Hematopoietic multipotent progenitor cell treated with erythropoietin and hydrocortisone succinate and interleukin-3 and kit ligand, for 4 days (in vitro differentiated cells): Measurements from ENCODE around the gene FLNA.
"Not testable (repeated sequence)": the region's sequence is repeated elsewhere in the genome, so short reads cannot be mapped to it uniquely, and the experiment has no call there.

Experiments
- DNase-seq: peaks from one replicate; pipeline ENCODE4 v3.0.0-alpha.2; 2015

FLNA gene

DNA sequence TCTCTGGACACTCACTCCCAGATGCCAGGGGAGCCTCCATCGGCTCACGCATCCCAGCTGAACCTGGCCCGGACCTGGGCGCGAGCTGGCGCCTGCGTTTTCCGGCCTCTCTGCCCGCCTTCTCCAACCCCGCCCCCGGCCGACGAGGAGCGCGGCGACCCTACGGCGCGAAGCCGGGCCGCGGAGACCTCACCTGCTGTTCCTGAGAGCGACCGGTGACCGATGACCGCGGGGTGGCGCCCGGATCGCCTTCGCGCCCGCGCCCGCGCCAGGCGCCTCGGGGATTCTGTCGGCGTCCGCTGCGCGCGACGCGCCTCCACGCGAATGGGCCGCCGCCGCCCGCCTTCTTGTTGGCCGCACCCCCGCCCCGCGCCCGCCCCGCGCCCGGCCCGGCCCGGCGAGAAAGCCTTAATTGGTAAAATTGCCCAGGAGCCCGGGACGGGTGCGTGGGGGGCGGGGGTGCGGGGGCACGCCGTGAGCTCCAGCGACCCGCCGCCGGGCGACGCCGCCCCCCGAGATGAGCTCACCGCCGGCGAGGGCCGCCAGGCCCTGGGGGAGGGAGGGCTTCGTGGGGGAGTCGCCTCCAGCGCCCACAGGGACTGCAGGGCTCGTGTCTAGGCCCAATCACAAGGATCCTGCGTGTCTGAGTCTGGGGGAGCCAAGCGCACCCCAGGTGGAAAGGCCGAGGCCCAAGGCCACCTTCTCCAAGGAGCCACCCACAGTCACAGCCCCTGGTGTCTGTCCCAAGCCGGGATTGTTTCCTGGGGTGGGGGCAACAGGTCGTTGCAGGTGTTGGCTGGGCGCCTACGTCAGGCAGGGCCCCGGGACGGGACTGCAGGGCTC, at the start of gene FLNA:
FLNA (minus strand) TSS at position 322 of the 843 bp plus-strand sequence. CDS start 3,389 bp downstream, outside the sequence.
- DNase-seq = no peak

GRCh38 chrX:154420402-154420756, 45.9 kb upstream of the FLNA start:
- DNase-seq = no peak

GRCh38 chrX:154419688-154420401, 45.4 kb upstream of the FLNA start:
- no peak for DNase-seq

GRCh38 chrX:154419189-154419588, 44.8 kb upstream of the FLNA start:
- no peak for DNase-seq

DNA sequence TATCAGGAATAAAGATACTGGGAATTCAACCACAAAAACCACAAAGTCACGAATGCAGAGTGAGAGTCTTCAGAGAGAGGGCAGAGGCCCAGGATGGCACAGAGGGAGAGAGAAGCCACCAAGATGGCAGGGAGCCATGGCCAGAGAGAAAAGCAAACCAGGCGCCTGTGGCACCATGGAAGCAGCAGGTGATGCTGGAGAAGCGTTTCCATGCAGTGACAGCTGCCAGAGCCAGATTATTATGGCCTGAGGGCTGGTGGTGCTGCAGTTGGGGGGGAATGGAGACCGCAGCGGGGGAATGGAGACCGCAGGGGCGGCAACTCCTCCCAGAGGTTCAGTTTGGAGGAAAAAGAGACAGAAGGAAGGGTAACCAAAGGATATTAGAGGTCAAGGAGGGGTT, 42.7 kb upstream of the FLNA start:
- no peak for DNase-seq

DNA sequence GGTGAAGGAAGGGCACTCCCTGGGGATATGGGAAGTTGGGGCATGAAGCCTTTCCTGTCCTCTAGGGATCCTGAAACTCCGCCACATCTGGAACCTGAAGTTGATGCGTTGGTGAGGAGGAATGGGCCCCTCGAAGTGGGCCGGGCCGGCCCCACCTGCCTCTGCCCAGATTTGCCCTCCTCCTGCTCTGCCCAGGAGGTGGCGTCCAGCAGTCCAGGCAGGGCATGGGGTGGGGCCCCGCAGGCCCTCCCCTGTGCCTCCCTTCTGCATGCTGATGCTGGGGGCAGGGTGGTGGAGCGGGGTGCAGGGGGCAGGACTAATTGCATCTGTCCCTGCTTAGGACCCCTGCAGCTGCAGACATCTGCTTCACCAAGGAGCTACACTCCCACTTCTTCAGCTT, 38.7 kb upstream of the FLNA start:
- DNase-seq = no peak

GRCh38 chrX:154412468-154412867, 38.0 kb upstream of the FLNA start:
- DNase-seq = peak; percentile 72

- DNase-seq = peak; percentile 76
Observed at GRCh38 chrX:154411981-154412340, 37.5 kb upstream of the FLNA start.

- peak; percentile 91 for DNase-seq
Observed at GRCh38 chrX:154409222-154409871, 34.9 kb upstream of the FLNA start, which contains the start of gene DNASE1L1. TSS of gene DNASE1L1 (minus strand) at chrX:154409254. CDS start at chrX:154405568, 3,686 bp downstream.

GRCh38 chrX:154408659-154409221, 34.3 kb upstream of the FLNA start:
- DNase-seq = no peak

GRCh38 chrX:154404625-154405192, 30.3 kb upstream of the FLNA start:
- DNase-seq = no peak

GRCh38 chrX:154403858-154404257, 29.4 kb upstream of the FLNA start:
- no peak for DNase-seq

- no peak for DNase-seq
Observed at GRCh38 chrX:154403192-154403591, 28.8 kb upstream of the FLNA start.

DNA sequence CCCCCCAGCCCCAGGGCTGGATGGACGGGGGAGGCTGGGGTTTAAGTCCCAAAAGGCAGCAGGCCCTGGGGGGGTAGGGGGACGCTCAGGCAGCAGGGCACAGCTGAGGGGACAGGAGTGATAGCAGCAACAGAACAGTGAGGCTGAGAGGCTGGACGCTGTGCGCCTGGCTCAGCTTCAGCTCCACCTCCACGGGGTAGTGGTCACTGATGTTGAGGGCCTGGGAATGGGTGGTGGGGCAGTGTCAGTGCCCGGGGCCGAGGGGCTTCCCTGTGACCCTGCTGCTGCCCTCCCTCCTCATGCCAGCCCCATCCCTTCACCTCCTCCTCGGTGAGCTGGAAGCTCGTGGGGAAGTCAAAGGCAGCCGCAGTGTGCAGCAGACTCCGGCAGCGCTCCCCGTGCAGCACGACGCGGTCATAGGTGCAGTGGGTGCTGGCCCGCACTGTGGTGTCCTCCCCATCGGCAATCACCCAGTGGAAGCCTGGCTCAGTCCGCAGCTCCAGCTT, 28.2 kb upstream of the FLNA start:
- no peak for DNase-seq

DNA sequence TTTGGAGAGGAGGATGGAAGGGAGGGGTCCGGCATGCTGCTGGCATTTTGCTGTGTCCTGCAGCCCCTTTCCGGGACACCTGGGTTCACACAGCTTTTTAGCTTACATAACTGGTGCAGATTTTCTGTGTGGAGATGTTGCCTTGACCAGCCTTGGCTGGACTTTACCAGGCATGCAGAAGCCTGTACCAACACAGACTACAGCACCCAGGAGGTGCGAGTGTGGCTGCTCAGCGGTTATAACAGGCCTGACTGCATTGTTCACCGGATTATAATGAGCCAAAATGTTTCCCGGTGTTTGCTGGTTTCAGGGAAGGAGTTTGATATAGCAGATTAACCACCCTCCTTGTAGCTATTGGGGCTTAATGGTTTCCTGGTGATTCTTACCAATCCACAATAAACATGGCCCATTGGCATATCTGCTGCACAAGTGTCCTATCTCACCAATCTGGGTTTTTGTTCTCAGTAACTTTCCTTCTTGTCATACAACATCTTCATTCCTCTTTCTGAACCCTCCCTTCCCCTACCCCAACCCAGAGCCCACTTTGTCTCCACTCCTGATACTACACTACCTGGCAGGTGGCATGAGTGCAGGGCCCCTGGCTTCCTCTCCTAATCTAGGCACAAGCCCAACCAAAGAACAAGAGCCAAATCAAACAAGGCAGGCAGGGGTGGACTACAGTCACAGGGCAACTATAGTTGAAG, 27.6 kb upstream of the FLNA start:
- DNase-seq = peak; percentile 26

DNA sequence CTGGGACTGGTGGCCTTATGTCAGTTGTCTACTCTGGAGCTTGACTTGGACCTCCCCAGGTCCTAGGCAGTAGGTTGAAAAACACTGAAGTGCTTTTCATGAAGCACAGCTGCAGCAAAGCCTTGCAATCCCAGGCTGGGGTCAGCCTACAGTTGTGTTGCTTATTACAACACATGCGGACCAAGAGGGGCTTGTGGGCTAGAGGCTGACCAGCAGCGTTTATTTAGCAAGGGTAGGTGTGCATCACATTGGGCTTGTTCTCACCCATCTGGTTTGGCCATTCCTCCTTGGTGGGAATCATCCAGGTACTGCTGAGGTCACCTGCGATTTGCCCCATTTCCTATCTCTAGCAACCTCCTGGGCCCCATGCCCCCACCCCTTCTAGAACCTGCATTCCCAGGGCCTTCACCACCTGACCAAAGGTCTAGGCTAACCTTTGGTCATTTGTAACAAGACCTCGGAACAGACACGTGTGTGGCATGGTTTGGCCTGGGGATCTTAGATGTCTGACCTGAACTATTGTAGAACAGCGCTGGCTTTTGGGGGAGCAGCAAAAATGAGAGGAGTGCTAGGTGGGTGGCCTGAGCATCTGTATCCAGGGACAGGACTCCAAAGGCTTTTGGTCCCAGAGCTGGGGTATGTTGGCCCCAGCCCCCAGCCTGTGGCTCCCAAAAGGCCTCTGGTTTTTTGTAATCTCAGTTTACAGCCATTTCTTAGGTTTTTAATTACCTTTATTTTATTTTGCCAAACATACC, 26.8 kb upstream of the FLNA start:
- DNase-seq = peak; percentile 57

DNA sequence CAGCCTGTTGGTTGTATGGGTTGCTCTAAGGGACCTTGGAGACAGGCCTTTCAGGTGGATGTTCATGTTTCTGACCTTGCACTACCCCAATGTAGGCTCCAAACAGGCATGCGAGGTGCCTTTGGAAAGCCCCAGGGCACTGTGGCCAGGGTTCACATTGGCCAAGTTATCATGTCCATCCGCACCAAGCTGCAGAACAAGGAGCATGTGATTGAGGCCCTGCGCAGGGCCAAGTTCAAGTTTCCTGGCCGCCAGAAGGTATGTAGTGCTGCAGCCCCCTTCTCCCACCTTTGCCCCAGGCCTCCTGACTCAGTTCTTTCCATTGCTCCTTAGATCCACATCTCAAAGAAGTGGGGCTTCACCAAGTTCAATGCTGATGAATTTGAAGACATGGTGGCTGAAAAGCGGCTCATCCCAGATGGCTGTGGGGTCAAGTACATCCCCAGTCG, 26.0 kb upstream of the FLNA start:
- DNase-seq = not testable (repeated sequence)

DNA sequence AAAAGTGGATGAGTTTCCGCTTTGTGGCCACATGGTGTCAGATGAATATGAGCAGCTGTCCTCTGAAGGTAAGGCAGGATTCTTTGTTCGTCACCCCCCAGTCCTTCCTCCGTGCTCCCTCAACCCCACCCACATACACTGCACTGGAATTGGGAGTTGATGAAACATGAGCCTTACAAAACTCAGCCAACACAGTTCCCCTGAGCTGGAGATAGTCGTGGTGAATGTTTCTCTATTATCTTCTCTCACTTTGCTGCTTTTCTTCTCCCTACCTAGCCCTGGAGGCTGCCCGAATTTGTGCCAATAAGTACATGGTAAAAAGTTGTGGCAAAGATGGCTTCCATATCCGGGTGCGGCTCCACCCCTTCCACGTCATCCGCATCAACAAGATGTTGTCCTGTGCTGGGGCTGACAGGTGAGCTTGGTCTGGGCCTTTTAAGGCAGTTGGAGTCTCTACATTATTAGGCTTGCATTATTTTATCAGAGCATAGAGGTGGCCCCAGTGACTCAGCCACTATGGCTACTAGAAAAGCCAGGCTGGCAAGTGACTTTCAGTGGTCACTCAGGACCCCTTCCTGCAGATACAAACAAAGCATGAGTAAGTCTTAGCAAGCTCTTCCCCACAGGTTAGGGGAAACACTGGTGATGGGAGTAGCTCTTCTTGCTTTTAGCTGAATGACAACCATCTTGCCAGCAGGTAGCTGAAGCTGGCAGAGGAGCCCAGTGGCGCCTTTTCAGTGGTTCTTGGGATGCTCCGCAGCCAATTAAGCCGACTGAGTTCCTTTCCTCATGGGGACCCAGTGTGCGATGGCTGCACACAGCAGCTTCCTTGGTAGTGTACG, 25.3 kb upstream of the FLNA start:
- no peak for DNase-seq

DNA sequence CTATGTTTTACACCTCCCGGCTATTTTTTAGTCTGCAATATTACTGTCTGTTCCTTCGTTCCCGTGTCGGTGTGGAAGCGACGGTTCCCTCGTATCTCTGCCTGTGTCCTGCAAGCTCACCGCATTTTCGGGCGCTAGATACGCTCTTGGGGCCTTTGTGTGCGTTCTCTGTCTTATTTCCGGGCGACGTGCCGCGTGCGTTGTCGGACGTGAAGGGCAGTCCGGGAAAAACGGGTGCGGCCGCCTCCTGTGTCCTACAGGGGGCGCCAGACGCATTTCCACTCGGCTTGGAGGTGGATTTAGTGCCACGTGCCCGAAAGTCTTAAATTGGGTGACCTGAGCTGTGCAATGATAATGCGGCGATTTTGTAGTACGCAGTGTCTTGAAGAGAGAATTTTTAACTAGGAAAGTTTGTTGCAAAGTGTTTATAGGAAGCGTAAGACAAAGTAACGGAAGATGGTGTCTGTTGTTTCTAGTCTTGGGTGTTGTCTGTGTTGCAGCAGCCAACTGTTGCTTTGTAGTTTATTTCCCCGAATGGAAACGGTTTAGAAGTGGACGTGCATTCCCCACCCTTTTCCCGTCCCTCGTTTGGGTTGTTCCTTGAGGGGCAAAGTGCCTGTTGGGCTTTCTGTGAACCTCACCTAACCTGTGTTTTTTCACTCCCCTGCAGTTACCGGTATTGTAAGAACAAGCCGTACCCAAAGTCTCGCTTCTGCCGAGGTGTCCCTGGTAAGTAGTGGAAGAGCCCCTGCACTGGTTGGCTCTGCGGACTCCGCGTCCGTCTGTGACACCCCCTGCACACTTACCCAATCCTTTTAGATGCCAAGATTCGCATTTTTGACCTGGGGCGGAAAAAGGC, 24.5 kb upstream of the FLNA start:
- peak; percentile 91 for DNase-seq
